HEK293 (cell line): Measurements from ENCODE around the gene CNST.
"Not testable (repeated sequence)": the region's sequence is repeated elsewhere in the genome, so short reads cannot be mapped to it uniquely, and the experiment has no call there.

Experiments used
- SP7 ChIP-seq: fragments of 450-650 bp; formaldehyde crosslinking; IDR thresholded peaks from 2 replicates; pipeline ENCODE4 v1.5.1; 2016; ENCODE audit warnings: missing biosample characterization, missing genetic modification characterization
- ZNF169 ChIP-seq: fragments of 450-650 bp; formaldehyde crosslinking; IDR thresholded peaks from 2 replicates; pipeline ENCODE4 v1.5.1; 2016; ENCODE audit warnings: missing biosample characterization, missing genetic modification characterization
- ZNF768 ChIP-seq: fragments of 450-650 bp; formaldehyde crosslinking; IDR thresholded peaks from 2 replicates; pipeline ENCODE4 v1.5.1; 2018; ENCODE audit warnings: missing biosample characterization, mild to moderate bottlenecking, missing genetic modification characterization

GRCh38 chr1:246694213-246694895, 128.1 kb downstream of the CNST start:
- TF ChIP-seq SP7, ZNF768, ZNF169 (tag by site-specific recombination): not testable (repeated sequence)
